WTC11 (cell line): Measurements from ENCODE around the gene ICA1L. TPM values are rescaled to one million over a fixed set of nuclear protein-coding genes. Genes with fewer than 3 reads are reported as not detected.

Source experiments
- ATAC-seq: fragments of 200-7000 bp; cut with Tn5 transposase; 2 replicates; pipeline ENCODE4 v1.10.0; 2021; ENCODE audit warnings: mild to moderate bottlenecking, moderate library complexity
- CTCF ChIA-PET: fragments of 300-600 bp; sonication (Branson Sonifier 250); formaldehyde crosslinking; loops from one replicate; lab custom pipeline; 2021; ENCODE audit warnings: antibody characterized with exemption; lab: Charles Lee
- POLR2A ChIA-PET: fragments of 350-600 bp; sonication (Branson Sonifier 250); formaldehyde crosslinking; loops from one replicate; lab custom pipeline; 2021; ENCODE audit warnings: antibody characterized with exemption; lab: Charles Lee
- DNase-seq: peaks from one replicate; pipeline ENCODE4 v3.0.0; 2021; ENCODE audit warnings: low spot score
- H3K27ac Mint-ChIP-seq: 2 replicates; pipeline ENCODE4 v1.8.0; 2021; ENCODE audit warnings: mixed read lengths
- H3K27me3 Mint-ChIP-seq: 2 replicates; pipeline ENCODE4 v1.8.0; 2021; ENCODE audit warnings: low read depth, mild to moderate bottlenecking, moderate library complexity, mixed read lengths
- H3K36me3 Mint-ChIP-seq: 2 replicates; pipeline ENCODE4 v1.8.0; 2021; ENCODE audit warnings: mixed read lengths
- H3K4me1 Mint-ChIP-seq: 2 replicates; pipeline ENCODE4 v1.8.0; 2022; ENCODE audit warnings: mixed read lengths
- H3K4me3 Mint-ChIP-seq: 2 replicates; pipeline ENCODE4 v1.8.0; 2021; ENCODE audit warnings: mild to moderate bottlenecking, moderate library complexity, mixed read lengths
- H3K9me3 Mint-ChIP-seq: 2 replicates; pipeline ENCODE4 v1.8.0; 2021; ENCODE audit warnings: mixed read lengths
- AFF4 ChIP-seq: sonication (generic); formaldehyde crosslinking; IDR thresholded peaks from 2 replicates; pipeline ENCODE4 v1.8.1; 2023; ENCODE audit warnings: mild to moderate bottlenecking, missing genetic modification reagents, borderline replicate concordance
- ATF2 ChIP-seq: sonication (generic); formaldehyde crosslinking; IDR thresholded peaks from 2 replicates; pipeline ENCODE4 v1.8.1; 2022; ENCODE audit warnings: low read depth, missing genetic modification reagents, borderline replicate concordance
- CTCF ChIP-seq: fragments of 200-600 bp; IDR thresholded peaks from 2 replicates; pipeline ENCODE4 v1.8.0; 2022; ENCODE audit warnings: antibody characterized with exemption
- EMX1 ChIP-seq: fragments of 250-450 bp; sonication (Bioruptor Pico); IDR thresholded peaks from 2 replicates; pipeline ENCODE4 v1.8.0; 2021; ENCODE audit warnings: mild to moderate bottlenecking
- SP1 ChIP-seq: sonication (generic); formaldehyde crosslinking; conservative IDR thresholded peaks from 2 replicates; pipeline ENCODE4 v1.8.1; 2022; ENCODE audit warnings: missing genetic modification reagents
- USF2 ChIP-seq: sonication (generic); formaldehyde crosslinking; IDR thresholded peaks from 2 replicates; pipeline ENCODE4 v1.8.1; 2023; ENCODE audit warnings: mild to moderate bottlenecking, missing genetic modification reagents, moderate library complexity
- ZNF263 ChIP-seq: sonication (generic); formaldehyde crosslinking; IDR thresholded peaks from 2 replicates; pipeline ENCODE4 v1.8.1; 2022; ENCODE audit warnings: low read depth, mild to moderate bottlenecking, moderate library complexity, missing genetic modification reagents
- ZNF416 ChIP-seq: fragments of 250-450 bp; sonication (Bioruptor Pico); IDR thresholded peaks from 2 replicates; pipeline ENCODE4 v1.9.0; 2021; ENCODE audit warnings: mild to moderate bottlenecking, inconsistent platforms
- ZNF423 ChIP-seq: fragments of 250-450 bp; sonication (Bioruptor Pico); IDR thresholded peaks from 2 replicates; pipeline ENCODE4 v2.1.2; 2022; ENCODE audit warnings: mild to moderate bottlenecking, moderate library complexity
- ZNF671 ChIP-seq: fragments of 250-450 bp; sonication (Bioruptor Pico); IDR thresholded peaks from 2 replicates; pipeline ENCODE4 v1.8.0; 2021; ENCODE audit warnings: mild to moderate bottlenecking
- total RNA-seq: library from RNA; stranded (reverse); gene quantifications from 3 replicates; pipeline ENCODE4 v1.2.3, GENCODE V29; 2021
- TF ChIP-seq, protein P1 (sequence below): sonication (generic); formaldehyde crosslinking; IDR thresholded peaks from 2 replicates; pipeline ENCODE4 v1.8.1; 2023; ENCODE audit warnings: mild to moderate bottlenecking, moderate library complexity, missing genetic modification reagents
- TF ChIP-seq, protein P2 (sequence below): sonication (generic); formaldehyde crosslinking; IDR thresholded peaks from 2 replicates; pipeline ENCODE4 v1.8.0; 2023; ENCODE audit warnings: mild to moderate bottlenecking, missing genetic modification reagents

Gene ICA1L
- total RNA-seq, 1 experiment from 2014 or later: 3.1 TPM

DNA sequence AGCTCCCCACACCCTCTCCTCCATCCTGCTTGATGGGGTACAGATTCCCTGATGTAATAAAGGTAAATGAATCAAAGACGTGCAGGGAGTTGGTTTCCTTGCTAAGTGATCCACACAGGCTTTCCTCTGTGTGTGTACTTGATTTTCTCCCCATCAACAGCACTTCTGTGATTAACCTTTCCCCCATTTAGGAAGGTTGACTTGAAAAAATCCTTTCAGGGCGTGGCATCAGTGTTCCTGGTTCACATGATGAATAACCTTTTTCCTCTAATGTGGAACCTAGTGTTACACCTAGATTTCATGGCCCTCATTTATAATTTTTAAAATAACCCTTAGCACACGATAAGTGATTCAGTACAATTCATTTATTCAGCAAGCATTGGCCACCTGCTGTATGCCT lies 115.0 kb downstream of the ICA1L start (continued):
- TF ChIP-seq AFF4 (CRISPR knock-in tag): no peak
- TF ChIP-seq, protein P1, sequence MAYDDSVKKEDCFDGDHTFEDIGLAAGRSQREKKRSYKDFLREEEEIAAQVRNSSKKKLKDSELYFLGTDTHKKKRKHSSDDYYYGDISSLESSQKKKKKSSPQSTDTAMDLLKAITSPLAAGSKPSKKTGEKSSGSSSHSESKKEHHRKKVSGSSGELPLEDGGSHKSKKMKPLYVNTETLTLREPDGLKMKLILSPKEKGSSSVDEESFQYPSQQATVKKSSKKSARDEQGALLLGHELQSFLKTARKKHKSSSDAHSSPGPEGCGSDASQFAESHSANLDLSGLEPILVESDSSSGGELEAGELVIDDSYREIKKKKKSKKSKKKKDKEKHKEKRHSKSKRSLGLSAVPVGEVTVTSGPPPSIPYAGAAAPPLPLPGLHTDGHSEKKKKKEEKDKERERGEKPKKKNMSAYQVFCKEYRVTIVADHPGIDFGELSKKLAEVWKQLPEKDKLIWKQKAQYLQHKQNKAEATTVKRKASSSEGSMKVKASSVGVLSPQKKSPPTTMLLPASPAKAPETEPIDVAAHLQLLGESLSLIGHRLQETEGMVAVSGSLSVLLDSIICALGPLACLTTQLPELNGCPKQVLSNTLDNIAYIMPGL: no peak
- TF ChIP-seq, protein P2, sequence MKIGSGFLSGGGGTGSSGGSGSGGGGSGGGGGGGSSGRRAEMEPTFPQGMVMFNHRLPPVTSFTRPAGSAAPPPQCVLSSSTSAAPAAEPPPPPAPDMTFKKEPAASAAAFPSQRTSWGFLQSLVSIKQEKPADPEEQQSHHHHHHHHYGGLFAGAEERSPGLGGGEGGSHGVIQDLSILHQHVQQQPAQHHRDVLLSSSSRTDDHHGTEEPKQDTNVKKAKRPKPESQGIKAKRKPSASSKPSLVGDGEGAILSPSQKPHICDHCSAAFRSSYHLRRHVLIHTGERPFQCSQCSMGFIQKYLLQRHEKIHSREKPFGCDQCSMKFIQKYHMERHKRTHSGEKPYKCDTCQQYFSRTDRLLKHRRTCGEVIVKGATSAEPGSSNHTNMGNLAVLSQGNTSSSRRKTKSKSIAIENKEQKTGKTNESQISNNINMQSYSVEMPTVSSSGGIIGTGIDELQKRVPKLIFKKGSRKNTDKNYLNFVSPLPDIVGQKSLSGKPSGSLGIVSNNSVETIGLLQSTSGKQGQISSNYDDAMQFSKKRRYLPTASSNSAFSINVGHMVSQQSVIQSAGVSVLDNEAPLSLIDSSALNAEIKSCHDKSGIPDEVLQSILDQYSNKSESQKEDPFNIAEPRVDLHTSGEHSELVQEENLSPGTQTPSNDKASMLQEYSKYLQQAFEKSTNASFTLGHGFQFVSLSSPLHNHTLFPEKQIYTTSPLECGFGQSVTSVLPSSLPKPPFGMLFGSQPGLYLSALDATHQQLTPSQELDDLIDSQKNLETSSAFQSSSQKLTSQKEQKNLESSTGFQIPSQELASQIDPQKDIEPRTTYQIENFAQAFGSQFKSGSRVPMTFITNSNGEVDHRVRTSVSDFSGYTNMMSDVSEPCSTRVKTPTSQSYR (CRISPR knock-in tag): no peak
- no peak for TF ChIP-seq CTCF

DNA sequence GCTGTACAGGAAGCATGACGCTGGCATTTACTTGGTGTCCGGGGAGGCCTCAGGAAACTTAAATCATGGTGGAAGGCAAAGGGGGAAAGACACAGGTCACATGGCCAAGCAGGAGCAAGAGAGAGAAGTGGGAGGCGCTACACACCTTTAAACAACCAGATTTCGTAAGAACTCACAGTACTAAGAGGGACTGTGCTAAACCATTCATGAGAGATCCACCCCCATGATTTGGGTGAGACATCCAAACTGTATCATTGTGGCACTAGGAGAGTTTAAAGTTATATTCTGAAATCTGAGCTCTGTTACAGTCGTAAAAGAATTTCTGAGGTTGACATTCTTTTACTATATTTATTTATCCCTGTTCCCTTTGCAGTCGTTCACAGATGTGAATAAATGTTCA lies 116.6 kb downstream of the ICA1L start:
- no peak overlapping the region for H3K4me3 Mint-ChIP-seq
- TF ChIP-seq ZNF416 (CRISPR knock-in tag) (no peak), USF2 (CRISPR knock-in tag) (peak; percentile 48; the same call in 1 of the 2 replicates), ZNF671 (no peak)
- DNase-seq (no peak), ATAC-seq (no peak)
- H3K27ac Mint-ChIP-seq: no peak overlapping the region
- POLR2A ChIA-PET: no interaction called here
- H3K36me3 Mint-ChIP-seq: peaks cover 30% of the 10 kb centered on the region
- H3K9me3 Mint-ChIP-seq: peaks cover 14% of the 10 kb centered on the region
- no peaks in the 10 kb centered on the region for H3K4me1 Mint-ChIP-seq
- no peaks in the 10 kb centered on the region for H3K27me3 Mint-ChIP-seq
- CTCF ChIA-PET: no interaction called here

- H3K27ac Mint-ChIP-seq: no peak overlapping the region
- TF ChIP-seq SP1 (no peak), ZNF263 (no peak), EMX1 (no peak), ATF2 (CRISPR knock-in tag) (no peak), ZNF423 (CRISPR knock-in tag) (no peak)
- ChIA-PET CTCF (interaction anchor here (0.6 kb wide), 1 partner anchor 426 kb away, joined by 3 read pairs; no protein-coding TSS in a partner anchor), POLR2A (interaction anchor here (0.6 kb wide), 1 partner anchor 1091 kb away, joined by 4 read pairs; no protein-coding TSS in a partner anchor)
- H3K27me3 Mint-ChIP-seq: no peaks in the 10 kb centered on the region
- no peak for DNase-seq
- ATAC-seq: no peak
- peaks cover 14% of the 10 kb centered on the region for H3K9me3 Mint-ChIP-seq
- peaks cover 15% of the 10 kb centered on the region for H3K36me3 Mint-ChIP-seq
- H3K4me1 Mint-ChIP-seq: no peaks in the 10 kb centered on the region
- no peak overlapping the region for H3K4me3 Mint-ChIP-seq
These were observed 119.5 kb downstream of the ICA1L start for GRCh38 chr2:202752071-202752470.
